Panc1 (cell line): ENCODE results near the gene CLSTN2. TPM values are rescaled to one million over a fixed set of nuclear protein-coding genes. Genes with fewer than 3 reads are reported as not detected.

Source experiments
- ATAC-seq: fragments of 200-7000 bp; cut with Tn5 transposase; 2 replicates; pipeline ENCODE4 v1.9.1; 2020; ENCODE audit warnings: mild to moderate bottlenecking, moderate library complexity
- BruUV-seq: library from RNA; stranded (reverse); fragments of 400-500 nt; replicated peaks from 2 replicates; lab custom pipeline; 2021; lab: Mats Ljungman, UMichigan
- CTCF ChIA-PET: fragments of 300-600 bp; sonication (Branson Sonifier 250); formaldehyde crosslinking; loops from one replicate; lab custom pipeline; 2022; ENCODE audit warnings: antibody characterized with exemption; lab: Charles Lee
- POLR2A ChIA-PET: fragments of 300-600 bp; sonication (Branson Sonifier 250); formaldehyde crosslinking; loops from one replicate; lab custom pipeline; 2022; ENCODE audit warnings: antibody characterized with exemption; lab: Charles Lee
- DNase-seq: peaks from one replicate; pipeline ENCODE4 v3.0.0-alpha.2; 2010; ENCODE audit warnings: low read depth, low spot score
- H3K27ac ChIP-seq: 2 replicates; pipeline ENCODE4 v1.5.1; 2011; ENCODE audit warnings: mild to moderate bottlenecking, low read length, inconsistent platforms
- H3K27me3 ChIP-seq: fragments of 200-500 bp; sonication (Bioruptor generic); 2 replicates; pipeline ENCODE4 v1.6.0; 2014; ENCODE audit warnings: low read length, inconsistent platforms; ENCODE audit not compliant: control insufficient read depth, insufficient read depth
- H3K36me3 ChIP-seq: fragments of 200-500 bp; sonication (Bioruptor generic); 2 replicates; pipeline ENCODE4 v1.5.1; 2014; ENCODE audit warnings: inconsistent platforms, mild to moderate bottlenecking, low read length, moderate library complexity; ENCODE audit not compliant: control insufficient read depth, insufficient read depth
- H3K4me1 ChIP-seq: 2 replicates; pipeline ENCODE4 v1.5.1; 2011; ENCODE audit warnings: inconsistent platforms, mild to moderate bottlenecking, low read length, moderate library complexity; ENCODE audit not compliant: control insufficient read depth, insufficient read depth
- H3K4me3 ChIP-seq, 2 experiments: 2 replicates each; pipeline ENCODE4 v1.5.1; 2011 to 2012; ENCODE audit warnings: low read depth in 2 of 2, low read length in 2 of 2, mild to moderate bottlenecking in 2 of 2, inconsistent platforms in 1 of 2, moderate library complexity in 1 of 2
- H3K9me3 ChIP-seq: fragments of 200-500 bp; sonication (Bioruptor generic); 2 replicates; pipeline ENCODE4 v1.5.1; 2014; ENCODE audit warnings: low read depth, mild to moderate bottlenecking, inconsistent platforms, low read length, moderate library complexity; ENCODE audit not compliant: control insufficient read depth, insufficient read depth
- POLR2AphosphoS5 ChIP-seq: IDR thresholded peaks from 2 replicates; pipeline ENCODE4 v1.6.1; 2012; ENCODE audit warnings: mild to moderate bottlenecking, low read depth, low read length, moderate library complexity
- SIN3A ChIP-seq: IDR thresholded peaks from 2 replicates; pipeline ENCODE4 v1.6.1; 2012; ENCODE audit warnings: low read depth, mild to moderate bottlenecking, low read length, moderate library complexity, borderline replicate concordance; ENCODE audit not compliant: insufficient read depth
- TCF7L2 ChIP-seq: IDR thresholded peaks from 2 replicates; pipeline ENCODE4 v1.6.1; 2011; ENCODE audit warnings: mild to moderate bottlenecking, low read depth, low read length, inconsistent platforms
- in situ Hi-C: cut with HindIII; loops from 2 replicates; pipeline ENCODE4 v1.10.0; 2016; ENCODE audit warnings: low sequenced_read_pairs, low pct_unique_long_range_greater_than_20kb
- intact Hi-C: fragments of 100-400 bp; cut with micrococcal nuclease; formaldehyde crosslinking; loops from one replicate; pipeline ENCODE4 v1.10.0; 2022; ENCODE audit not compliant: unreplicated experiment
- total RNA-seq: library from RNA; stranded (reverse); gene quantifications from one replicate; pipeline ENCODE4 v1.2.1, GENCODE V29; 2021; ENCODE audit not compliant: unreplicated experiment
- TF ChIP-seq, protein P1 (sequence below), 2 experiments: IDR thresholded peaks; 2 replicates each; pipeline ENCODE4 v1.6.1; 2011 to 2012; ENCODE audit warnings: low read depth in 2 of 2, control low read depth in 1 of 2, low read length in 1 of 2, mild to moderate bottlenecking in 1 of 2, moderate library complexity in 1 of 2; ENCODE audit not compliant: insufficient read depth in 1 of 2
- TF ChIP-seq, protein P2 (sequence below): fragments of 450-650 bp; IDR thresholded peaks from 2 replicates; pipeline ENCODE4 v1.5.1; 2017; ENCODE audit warnings: mild to moderate bottlenecking

The CLSTN2 gene
- total RNA-seq, 1 experiment from 2014 or later: 0.03 TPM

DNA sequence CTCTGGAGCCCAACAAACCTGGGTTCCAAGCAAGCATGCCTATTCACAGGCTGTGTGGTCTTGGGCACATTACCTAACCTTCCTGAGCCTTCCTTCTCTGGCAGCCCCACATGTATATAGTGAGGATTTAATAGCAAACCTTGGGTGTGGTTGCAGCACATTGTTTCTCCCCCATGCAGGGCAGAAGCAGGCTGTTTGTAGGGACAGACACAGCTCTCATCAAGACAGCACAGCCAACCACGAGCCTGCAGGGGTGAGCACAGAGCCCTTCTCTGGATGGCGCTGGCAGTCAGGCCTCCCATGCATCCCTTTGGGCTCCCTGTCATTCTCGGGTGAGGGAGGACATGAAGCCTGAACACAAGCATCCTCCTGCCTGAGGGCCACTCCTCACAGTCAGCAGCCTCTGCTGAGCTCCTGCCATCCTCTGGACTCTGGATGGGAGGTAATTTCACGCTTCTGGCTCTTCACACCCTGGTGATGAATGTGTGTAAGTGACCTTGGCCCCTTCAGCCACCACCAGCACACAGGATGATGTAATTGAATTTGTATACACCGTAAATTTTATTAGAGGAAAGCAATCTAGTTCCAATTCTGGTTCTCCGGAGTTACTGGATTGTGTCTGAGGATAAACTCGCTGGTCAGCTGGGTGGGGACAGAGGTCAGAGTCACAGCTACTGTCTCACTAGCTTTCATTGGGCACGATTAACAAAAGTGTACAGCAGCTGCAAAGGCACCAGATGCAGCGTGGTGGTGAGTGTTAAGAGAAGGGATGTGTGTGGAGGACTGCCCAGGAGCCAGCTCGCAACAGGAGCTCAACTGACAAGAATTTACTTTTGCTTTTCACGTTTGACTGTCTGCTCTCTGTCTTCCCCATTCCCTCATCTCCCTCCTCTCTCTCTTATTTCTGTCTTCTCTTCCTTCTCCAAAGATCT is 118.1 kb downstream of the CLSTN2 start:
- Histone ChIP-seq H3K27ac (no peak overlapping the region), H3K9me3 (no peaks in the 10 kb centered on the region), H3K4me1 (no peaks in the 10 kb centered on the region), H3K27me3 (no peaks in the 10 kb centered on the region; the same call in 1 of the 2 replicates), H3K4me3 (no peak overlapping the region), H3K36me3 (no peaks in the 10 kb centered on the region)
- TF ChIP-seq POLR2AphosphoS5 (no peak), SIN3A (no peak)
- ChIA-PET CTCF (no interaction called here), POLR2A (no interaction called here)
- in situ Hi-C loops (no loop called here), intact Hi-C loops (no loop called here)
- no peak for DNase-seq
- BruUV-seq: no TSS peak
- ATAC-seq: no peak; the same call in 1 of the 2 replicates

DNA sequence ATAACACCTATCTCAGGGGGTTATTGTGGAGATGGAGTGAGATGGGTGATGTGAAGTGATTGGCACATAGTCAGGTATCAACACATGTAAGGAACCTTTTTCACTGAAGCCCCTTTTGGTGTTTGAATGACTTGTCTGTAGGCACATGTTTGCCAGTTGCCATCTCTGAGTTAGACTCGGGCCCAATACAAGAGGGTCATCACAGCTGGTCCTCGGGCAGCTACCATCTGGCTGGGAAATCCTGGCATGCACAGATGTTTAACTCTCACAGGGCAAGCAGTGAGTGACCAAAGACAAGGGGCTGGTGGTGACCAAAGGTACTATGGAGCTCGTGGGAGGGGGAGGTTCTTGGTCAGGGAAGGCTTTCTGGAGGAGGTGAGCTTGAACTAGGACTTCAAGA is 118.8 kb downstream of the CLSTN2 start:
- H3K4me3 ChIP-seq: no peak overlapping the region
- no peaks in the 10 kb centered on the region; the same call in 1 of the 2 replicates for H3K27me3 ChIP-seq
- H3K27ac ChIP-seq: no peak overlapping the region
- H3K4me1 ChIP-seq: no peaks in the 10 kb centered on the region
- ATAC-seq: no peak
- CTCF ChIA-PET: no interaction called here
- POLR2A ChIA-PET: no interaction called here
- no peaks in the 10 kb centered on the region for H3K36me3 ChIP-seq
- intact Hi-C loops (no loop called here), in situ Hi-C loops (no loop called here)
- DNase-seq: no peak
- TF ChIP-seq SIN3A (no peak), TCF7L2 (no peak), POLR2AphosphoS5 (no peak)
- TF ChIP-seq, protein P1, sequence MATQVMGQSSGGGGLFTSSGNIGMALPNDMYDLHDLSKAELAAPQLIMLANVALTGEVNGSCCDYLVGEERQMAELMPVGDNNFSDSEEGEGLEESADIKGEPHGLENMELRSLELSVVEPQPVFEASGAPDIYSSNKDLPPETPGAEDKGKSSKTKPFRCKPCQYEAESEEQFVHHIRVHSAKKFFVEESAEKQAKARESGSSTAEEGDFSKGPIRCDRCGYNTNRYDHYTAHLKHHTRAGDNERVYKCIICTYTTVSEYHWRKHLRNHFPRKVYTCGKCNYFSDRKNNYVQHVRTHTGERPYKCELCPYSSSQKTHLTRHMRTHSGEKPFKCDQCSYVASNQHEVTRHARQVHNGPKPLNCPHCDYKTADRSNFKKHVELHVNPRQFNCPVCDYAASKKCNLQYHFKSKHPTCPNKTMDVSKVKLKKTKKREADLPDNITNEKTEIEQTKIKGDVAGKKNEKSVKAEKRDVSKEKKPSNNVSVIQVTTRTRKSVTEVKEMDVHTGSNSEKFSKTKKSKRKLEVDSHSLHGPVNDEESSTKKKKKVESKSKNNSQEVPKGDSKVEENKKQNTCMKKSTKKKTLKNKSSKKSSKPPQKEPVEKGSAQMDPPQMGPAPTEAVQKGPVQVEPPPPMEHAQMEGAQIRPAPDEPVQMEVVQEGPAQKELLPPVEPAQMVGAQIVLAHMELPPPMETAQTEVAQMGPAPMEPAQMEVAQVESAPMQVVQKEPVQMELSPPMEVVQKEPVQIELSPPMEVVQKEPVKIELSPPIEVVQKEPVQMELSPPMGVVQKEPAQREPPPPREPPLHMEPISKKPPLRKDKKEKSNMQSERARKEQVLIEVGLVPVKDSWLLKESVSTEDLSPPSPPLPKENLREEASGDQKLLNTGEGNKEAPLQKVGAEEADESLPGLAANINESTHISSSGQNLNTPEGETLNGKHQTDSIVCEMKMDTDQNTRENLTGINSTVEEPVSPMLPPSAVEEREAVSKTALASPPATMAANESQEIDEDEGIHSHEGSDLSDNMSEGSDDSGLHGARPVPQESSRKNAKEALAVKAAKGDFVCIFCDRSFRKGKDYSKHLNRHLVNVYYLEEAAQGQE (IDR thresholded peaks at IDR 0.05; ENCODE audit: insufficient read depth in 1 of 2, low read depth in 2 of 2, low read length in 1 of 2): no peak
- TF ChIP-seq, protein P2, sequence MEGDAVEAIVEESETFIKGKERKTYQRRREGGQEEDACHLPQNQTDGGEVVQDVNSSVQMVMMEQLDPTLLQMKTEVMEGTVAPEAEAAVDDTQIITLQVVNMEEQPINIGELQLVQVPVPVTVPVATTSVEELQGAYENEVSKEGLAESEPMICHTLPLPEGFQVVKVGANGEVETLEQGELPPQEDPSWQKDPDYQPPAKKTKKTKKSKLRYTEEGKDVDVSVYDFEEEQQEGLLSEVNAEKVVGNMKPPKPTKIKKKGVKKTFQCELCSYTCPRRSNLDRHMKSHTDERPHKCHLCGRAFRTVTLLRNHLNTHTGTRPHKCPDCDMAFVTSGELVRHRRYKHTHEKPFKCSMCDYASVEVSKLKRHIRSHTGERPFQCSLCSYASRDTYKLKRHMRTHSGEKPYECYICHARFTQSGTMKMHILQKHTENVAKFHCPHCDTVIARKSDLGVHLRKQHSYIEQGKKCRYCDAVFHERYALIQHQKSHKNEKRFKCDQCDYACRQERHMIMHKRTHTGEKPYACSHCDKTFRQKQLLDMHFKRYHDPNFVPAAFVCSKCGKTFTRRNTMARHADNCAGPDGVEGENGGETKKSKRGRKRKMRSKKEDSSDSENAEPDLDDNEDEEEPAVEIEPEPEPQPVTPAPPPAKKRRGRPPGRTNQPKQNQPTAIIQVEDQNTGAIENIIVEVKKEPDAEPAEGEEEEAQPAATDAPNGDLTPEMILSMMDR: no peak
- BruUV-seq: no TSS peak
- no peaks in the 10 kb centered on the region for H3K9me3 ChIP-seq
